ENCODE measurements around the gene FAM50B.

The FAM50B gene

GRCh38 chr6:3898265-3898994 lies 49.3 kb downstream of the FAM50B start:
- DNase-seq: no peak

DNA sequence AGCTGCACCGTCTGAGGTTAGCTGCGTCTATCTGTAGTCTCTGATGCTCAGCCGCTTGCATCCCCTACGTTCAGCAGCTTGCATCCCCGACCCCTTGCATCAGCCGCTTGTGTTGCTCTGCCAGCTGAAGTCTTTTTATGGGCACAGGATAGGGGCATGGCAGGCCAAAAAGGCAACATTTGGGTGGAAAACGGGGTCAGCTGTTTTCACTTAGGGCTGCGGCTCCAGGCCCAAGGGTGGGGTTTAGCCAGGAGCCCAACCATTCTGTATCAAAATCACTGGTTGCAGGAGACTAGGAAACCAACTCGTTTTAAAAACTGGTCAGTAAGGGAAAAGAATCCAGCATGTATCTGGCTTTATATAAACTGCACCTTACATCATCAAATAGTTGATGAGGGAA lies 49.9 kb downstream of the FAM50B start:
- no peak for DNase-seq

GRCh38 chr6:3899970-3900439 lies 50.8 kb downstream of the FAM50B start:
- DNase-seq: no peak

Measured in stimulated activated CD8-positive, alpha-beta memory T cell treated with anti-CD3 and anti-CD28 coated beads, Interleukin-4, amount 100 ng/mL, for 48 hours (primary cell).